DOHH2 (cell line): Measurements from ENCODE around the gene PDIA2.

Experiments
- H3F3A ChIP-seq: fragments of 200-600 bp; sonication (generic), shearing (Covaris generic); 2 replicates; pipeline ENCODE4 v1.6.0; 2016; ENCODE audit warnings: antibody characterized with exemption, mild to moderate bottlenecking; ENCODE audit not compliant: control insufficient read depth, insufficient read depth
- H3K27ac ChIP-seq: fragments of 200-600 bp; sonication (generic); 2 replicates; pipeline ENCODE4 v1.5.1; 2014; ENCODE audit warnings: low read depth, mild to moderate bottlenecking, low read length, moderate library complexity
- H3K27me3 ChIP-seq: fragments of 200-600 bp; sonication (generic); 2 replicates; pipeline ENCODE4 v1.6.1; 2014; ENCODE audit warnings: mild to moderate bottlenecking, low read length, mixed read lengths; ENCODE audit not compliant: control insufficient read depth
- H3K36me3 ChIP-seq: fragments of 200-600 bp; sonication (generic); 2 replicates; pipeline ENCODE4 v1.6.1; 2014; ENCODE audit warnings: mild to moderate bottlenecking, low read length, moderate library complexity, mixed read lengths; ENCODE audit not compliant: control insufficient read depth
- H3K4me1 ChIP-seq: fragments of 200-600 bp; sonication (generic); 2 replicates; pipeline ENCODE4 v1.6.1; 2014; ENCODE audit warnings: mild to moderate bottlenecking, low read length, mixed read lengths; ENCODE audit not compliant: control insufficient read depth
- H3K4me2 ChIP-seq: fragments of 200-600 bp; sonication (generic); 2 replicates; pipeline ENCODE4 v1.6.0; 2014; ENCODE audit warnings: mild to moderate bottlenecking, low read length, moderate library complexity
- H3K4me3 ChIP-seq: fragments of 200-600 bp; sonication (generic); 2 replicates; pipeline ENCODE4 v1.5.1; 2014; ENCODE audit warnings: mild to moderate bottlenecking, low read length, mixed read lengths
- H3K79me2 ChIP-seq: fragments of 200-600 bp; sonication (generic); 2 replicates; pipeline ENCODE4 v1.6.1; 2014; ENCODE audit warnings: mild to moderate bottlenecking, low read length, mixed read lengths; ENCODE audit not compliant: control insufficient read depth
- H3K9me2 ChIP-seq: fragments of 200-600 bp; sonication (generic); replicated peaks from 2 replicates; pipeline ENCODE4 v1.6.1; 2014; ENCODE audit warnings: mild to moderate bottlenecking, low read length, mixed read lengths; ENCODE audit not compliant: control insufficient read depth
- H3K9me3 ChIP-seq: fragments of 200-600 bp; sonication (generic); 2 replicates; pipeline ENCODE4 v1.6.1; 2014; ENCODE audit warnings: antibody characterized with exemption, low read length, mixed read lengths; ENCODE audit not compliant: control insufficient read depth, insufficient read depth
- H4K20me1 ChIP-seq: fragments of 200-600 bp; sonication (generic); 2 replicates; pipeline ENCODE4 v1.6.0; 2014; ENCODE audit warnings: low read depth, mild to moderate bottlenecking, antibody characterized with exemption, low read length, moderate library complexity; ENCODE audit not compliant: control insufficient read depth, insufficient read depth
- EZH2phosphoT487 ChIP-seq: fragments of 200-600 bp; sonication (generic); IDR thresholded peaks from 2 replicates; pipeline ENCODE4 v1.6.1; 2017; ENCODE audit warnings: borderline replicate concordance, mild to moderate bottlenecking, antibody characterized with exemption, low read length, moderate library complexity, mixed read lengths
- TF ChIP-seq, protein P1 (sequence below): fragments of 200-600 bp; sonication (generic); IDR thresholded peaks from one replicate; pipeline ENCODE4 v1.5.1; 2014; ENCODE audit warnings: antibody characterized with exemption, mild to moderate bottlenecking, low read depth, low read length; ENCODE audit not compliant: poor library complexity, severe bottlenecking

The PDIA2 gene

DNA sequence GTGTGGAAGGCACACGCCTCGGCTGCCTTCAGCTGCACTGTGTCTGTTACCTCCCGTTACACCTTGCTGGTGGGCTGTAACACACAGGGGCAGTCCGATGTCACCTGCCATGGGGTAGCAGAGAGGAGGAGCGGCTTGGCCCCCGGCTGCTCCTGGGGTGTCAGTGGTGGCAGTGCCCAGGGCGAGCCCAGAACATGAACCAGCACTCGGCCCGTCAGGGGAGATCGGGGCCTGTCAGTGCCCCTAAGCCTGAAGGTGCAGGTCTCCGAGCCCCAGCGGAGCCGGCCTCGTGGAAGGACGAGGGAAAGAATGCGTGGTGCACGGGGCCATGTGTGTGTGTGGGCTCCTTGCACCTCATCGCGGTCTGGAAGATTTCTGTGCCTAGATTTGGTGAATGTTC, 22.6 kb upstream of the PDIA2 start:
- H3K79me2 ChIP-seq: no peaks in the 10 kb centered on the region
- no peak overlapping the region for H3K4me3 ChIP-seq
- TF ChIP-seq, protein P1, sequence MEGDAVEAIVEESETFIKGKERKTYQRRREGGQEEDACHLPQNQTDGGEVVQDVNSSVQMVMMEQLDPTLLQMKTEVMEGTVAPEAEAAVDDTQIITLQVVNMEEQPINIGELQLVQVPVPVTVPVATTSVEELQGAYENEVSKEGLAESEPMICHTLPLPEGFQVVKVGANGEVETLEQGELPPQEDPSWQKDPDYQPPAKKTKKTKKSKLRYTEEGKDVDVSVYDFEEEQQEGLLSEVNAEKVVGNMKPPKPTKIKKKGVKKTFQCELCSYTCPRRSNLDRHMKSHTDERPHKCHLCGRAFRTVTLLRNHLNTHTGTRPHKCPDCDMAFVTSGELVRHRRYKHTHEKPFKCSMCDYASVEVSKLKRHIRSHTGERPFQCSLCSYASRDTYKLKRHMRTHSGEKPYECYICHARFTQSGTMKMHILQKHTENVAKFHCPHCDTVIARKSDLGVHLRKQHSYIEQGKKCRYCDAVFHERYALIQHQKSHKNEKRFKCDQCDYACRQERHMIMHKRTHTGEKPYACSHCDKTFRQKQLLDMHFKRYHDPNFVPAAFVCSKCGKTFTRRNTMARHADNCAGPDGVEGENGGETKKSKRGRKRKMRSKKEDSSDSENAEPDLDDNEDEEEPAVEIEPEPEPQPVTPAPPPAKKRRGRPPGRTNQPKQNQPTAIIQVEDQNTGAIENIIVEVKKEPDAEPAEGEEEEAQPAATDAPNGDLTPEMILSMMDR: no peak
- TF ChIP-seq EZH2phosphoT487: no peak
- H4K20me1 ChIP-seq: no peaks in the 10 kb centered on the region
- no peaks in the 10 kb centered on the region for H3K4me1 ChIP-seq
- no peaks in the 10 kb centered on the region for H3K27me3 ChIP-seq
- H3K27ac ChIP-seq: no peak overlapping the region
- H3F3A ChIP-seq: no peaks in the 10 kb centered on the region
- no peaks in the 10 kb centered on the region for H3K9me3 ChIP-seq
- H3K36me3 ChIP-seq: 0 out of 2 replicates have a peak, but pooled peaks cover 4% of the 10 kb centered on the region
- no peaks in the 10 kb centered on the region for H3K9me2 ChIP-seq
- H3K4me2 ChIP-seq: no peak overlapping the region

DNA sequence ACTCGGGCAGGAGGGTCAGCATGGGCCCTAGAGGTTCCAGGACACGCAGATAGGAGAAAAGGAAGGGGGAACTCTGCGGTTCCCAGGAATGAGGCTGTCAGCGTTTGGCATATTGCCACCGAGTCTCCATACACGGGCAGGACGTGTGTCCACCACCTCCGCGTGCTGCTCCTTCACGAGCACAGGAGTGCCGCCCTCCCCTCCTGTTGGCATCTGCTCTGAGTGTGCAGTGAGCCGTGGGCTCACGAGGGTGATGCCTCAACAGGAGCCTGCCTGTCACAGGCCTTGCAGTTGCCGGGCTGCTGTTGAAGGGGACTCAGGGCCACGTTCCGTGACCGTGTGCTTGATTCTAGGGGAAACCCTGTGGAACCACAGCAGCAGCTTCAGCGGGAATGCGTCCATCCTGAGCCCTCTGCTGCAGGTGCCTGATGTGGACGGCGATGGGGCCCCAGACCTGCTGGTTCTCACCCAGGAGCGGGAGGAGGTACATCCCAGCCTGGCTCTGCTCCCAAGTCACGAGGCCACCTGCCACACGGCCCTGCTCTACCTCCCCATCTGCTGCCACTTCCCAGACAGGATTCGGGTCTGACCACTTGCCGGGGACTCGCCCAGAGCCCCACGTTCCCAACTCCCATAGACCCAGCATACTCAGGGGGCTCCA, 21.8 kb upstream of the PDIA2 start:
- H3K4me3 ChIP-seq: no peak overlapping the region

DNA sequence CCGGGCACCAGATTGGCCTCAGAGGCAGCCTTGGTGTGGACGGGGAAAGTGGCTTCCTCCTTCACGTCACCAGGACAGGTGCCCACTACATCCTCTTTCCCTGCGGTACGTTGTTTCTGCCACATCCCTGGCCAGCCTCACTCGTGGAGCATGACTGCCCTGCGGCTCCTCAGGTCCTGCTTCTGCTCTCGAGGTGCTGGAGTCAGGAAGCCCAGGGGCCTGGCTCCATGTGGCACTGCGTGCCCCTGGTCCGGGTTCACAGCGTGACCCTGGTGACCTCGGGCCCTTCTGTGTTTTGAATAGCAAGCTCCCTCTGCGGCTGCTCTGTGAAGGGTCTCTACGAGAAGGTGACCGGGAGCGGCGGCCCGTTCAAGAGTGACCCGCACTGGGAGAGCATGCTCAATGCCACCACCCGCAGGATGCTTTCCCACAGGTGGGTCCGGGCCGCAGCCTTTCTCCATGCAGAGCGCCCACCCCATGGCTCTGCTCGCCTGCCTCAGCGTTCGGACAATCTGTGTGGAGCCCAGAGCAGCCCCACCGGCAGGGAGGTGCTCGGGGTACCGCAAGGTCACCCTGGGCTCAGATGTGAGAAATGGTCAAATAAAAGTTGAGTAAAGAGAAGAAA, 20.7 kb upstream of the PDIA2 start:
- H3K79me2 ChIP-seq: no peaks in the 10 kb centered on the region
- no peaks in the 10 kb centered on the region for H4K20me1 ChIP-seq
- H3F3A ChIP-seq: no peaks in the 10 kb centered on the region
- no peak overlapping the region for H3K27ac ChIP-seq
- H3K9me2 ChIP-seq: no peaks in the 10 kb centered on the region
- H3K4me3 ChIP-seq: no peak overlapping the region
- H3K9me3 ChIP-seq: no peaks in the 10 kb centered on the region
- TF ChIP-seq EZH2phosphoT487: no peak
- TF ChIP-seq, protein P1: no peak
- 0 out of 2 replicates have a peak, but pooled peaks cover 4% of the 10 kb centered on the region for H3K36me3 ChIP-seq
- no peak overlapping the region for H3K4me2 ChIP-seq
- no peaks in the 10 kb centered on the region for H3K27me3 ChIP-seq
- no peaks in the 10 kb centered on the region for H3K4me1 ChIP-seq

More for the DNA sequence above, 21.8 kb upstream of the PDIA2 start:
- no peaks in the 10 kb centered on the region for H3K9me3 ChIP-seq
- no peak overlapping the region for H3K27ac ChIP-seq
- 0 out of 2 replicates have a peak, but pooled peaks cover 4% of the 10 kb centered on the region for H3K36me3 ChIP-seq
- TF ChIP-seq, protein P1: no peak
- no peak for TF ChIP-seq EZH2phosphoT487
- no peaks in the 10 kb centered on the region for H3F3A ChIP-seq
- H3K4me2 ChIP-seq: no peak overlapping the region
- no peaks in the 10 kb centered on the region for H3K27me3 ChIP-seq
- no peaks in the 10 kb centered on the region for H4K20me1 ChIP-seq
- no peaks in the 10 kb centered on the region for H3K4me1 ChIP-seq
- H3K79me2 ChIP-seq: no peaks in the 10 kb centered on the region
- H3K9me2 ChIP-seq: no peaks in the 10 kb centered on the region
